Jurkat, Clone E6-1 (cell line): ENCODE results near the gene AMZ1.
"Not testable (repeated sequence)": the region's sequence is repeated elsewhere in the genome, so short reads cannot be mapped to it uniquely, and the experiment has no call there.

Experiments used
- DNase-seq: peaks from one replicate; pipeline ENCODE4 v3.0.0-alpha.2; 2011; ENCODE audit warnings: low read depth, low spot score
- H3K4me3 ChIP-seq: 2 replicates; pipeline ENCODE4 v1.5.1; 2011; ENCODE audit warnings: mild to moderate bottlenecking, low read length, control low read depth, moderate library complexity

The AMZ1 gene

DNA sequence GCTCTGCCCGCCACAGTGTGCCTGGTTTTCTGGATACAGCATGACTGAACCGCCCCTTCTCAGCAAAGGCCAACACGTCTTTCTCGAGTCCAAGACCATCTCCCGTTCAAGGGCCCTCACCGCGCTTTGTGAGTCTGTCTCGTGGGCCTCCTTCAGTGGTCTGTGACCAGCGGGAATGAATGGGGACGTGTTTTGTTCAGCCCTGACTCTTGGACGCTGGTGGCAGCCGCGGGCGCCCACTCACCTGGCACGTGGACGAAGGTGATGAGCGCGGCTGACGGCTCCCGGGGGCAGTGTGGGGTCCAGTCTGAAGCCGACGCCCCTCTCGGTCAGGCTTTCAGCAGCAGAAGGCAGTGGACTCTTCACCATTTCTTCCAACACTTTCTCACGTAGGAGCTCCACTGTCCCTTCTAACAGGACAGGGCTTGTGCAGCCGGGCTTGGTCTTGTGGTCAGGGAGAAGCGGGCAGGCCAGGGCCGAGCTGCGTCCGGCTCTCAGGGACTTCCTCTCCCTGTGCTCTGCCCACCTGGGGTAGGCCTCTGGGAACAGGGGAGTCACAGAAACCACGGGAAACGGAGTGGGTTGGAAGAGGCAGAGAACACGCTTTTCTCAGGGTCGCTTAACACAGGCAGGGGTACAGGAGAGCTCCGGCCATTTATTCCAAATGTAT, 30.4 kb downstream of the AMZ1 start:
- H3K4me3 ChIP-seq = no peak overlapping the region
- no peak for DNase-seq

DNA sequence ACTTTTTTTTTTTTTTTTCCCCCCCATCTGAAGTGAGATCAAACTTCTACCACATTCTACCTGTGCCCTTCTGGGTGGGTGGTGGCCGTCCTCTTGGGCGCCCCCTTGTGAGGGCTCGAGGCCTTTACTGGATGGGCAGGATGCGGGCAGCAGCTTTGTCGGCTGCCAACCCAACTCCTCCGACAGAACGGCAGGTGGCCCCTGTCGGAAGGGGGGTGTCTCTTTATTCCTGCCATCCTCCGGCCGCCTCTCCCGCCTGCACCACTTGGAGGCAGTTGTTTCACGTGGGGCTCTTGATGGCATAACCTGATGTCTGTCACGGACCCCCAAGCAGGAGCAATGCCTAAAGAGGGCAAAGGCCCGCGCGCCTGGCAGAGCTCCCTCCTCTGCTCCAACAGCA, 31.0 kb downstream of the AMZ1 start:
- no peak overlapping the region for H3K4me3 ChIP-seq
- DNase-seq = peak; percentile 63

DNA sequence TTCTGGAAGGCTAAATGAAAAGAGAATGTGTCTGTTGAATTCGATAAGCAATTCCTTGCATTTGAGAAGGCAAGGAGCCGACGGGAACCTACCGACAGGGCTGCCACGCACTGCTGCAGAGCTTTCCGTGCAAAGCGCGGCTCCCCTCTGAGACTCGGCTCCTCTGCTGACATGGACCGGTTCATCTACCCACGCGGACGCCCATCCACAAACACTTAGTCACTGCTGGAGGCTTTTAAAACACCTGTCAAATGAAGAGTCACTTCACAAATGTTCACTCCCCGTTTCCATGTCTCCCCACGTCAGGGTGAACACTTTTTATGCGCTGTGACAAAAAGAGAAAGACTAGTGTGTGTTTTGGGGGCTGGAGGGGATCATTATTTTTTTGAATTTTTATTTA, 32.0 kb downstream of the AMZ1 start:
- H3K4me3 ChIP-seq = no peak overlapping the region
- DNase-seq = no peak

DNA sequence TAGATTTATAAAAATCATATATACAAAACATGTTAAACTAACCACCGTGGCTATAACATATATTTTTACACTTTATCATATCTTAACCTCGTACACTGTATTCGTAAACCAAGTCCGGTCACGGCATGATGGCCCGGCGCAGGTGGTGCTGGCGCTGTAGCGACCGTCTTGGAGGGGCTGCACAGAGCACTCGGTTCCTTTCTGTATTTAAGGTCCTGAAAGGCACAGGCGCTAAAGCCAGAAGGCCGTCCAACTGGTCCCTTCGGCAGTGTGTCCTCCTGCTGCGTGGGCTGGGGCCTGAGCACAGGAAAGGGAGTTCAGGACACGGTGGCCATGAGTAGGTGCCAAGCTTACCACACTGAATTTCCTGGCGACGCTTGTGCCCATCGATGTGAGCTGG, 33.8 kb downstream of the AMZ1 start:
- DNase-seq = no peak
- H3K4me3 ChIP-seq = no peak overlapping the region

DNA sequence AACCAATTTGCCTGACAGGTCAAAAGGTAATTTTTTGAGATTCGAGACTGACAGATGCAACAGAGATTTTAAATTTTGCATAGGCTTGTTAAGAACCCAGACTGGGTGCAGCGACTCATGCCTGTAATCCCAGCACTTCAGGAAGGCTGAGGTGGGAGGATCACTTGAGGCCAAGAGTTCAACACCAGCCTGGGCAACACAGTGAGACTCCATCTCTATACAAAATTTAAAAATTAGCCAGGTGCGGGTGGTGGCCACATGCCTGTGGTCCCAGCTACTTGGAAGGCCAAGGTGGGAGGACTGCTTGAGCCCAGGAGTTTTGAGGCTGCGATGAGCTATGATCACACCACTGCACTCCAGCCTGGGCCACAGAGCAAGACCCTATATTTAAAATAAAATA, 34.6 kb downstream of the AMZ1 start:
- DNase-seq = no peak
- H3K4me3 ChIP-seq = no peak overlapping the region

DNA sequence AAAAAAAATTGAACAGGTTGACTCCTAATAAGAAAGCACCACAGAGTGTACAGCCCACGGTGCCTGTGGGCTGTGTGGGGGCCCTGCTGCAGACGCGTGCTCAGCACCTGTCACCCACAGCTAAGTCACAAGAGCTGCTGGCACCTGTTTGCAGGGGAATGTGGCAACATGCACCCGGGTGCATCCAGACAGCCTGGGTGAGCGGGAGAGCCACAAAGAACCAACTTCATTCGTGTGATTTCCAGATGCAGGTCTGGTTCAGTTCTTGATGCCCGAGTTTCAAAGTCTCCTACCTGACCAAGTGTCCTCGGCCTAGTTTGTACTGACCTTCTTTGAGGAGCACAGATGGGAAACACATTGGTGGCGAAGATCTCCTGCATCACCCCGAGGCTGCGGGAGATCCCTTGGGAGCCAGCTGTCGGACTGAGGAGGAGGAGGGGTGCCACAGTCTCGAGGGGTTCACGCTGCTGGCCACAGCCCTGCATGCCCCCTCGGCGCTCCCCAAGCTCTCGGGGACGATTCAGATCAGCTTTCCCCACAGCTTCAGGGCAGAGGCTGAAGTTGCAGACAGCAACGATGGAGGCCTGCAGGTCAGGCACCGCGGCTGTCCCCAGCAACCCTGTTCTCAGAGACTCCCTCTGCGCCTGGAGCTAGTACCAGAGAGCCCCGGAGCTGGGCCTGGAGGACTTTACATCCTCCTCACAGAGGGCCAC, 35.3 kb downstream of the AMZ1 start:
- no peak for DNase-seq
- H3K4me3 ChIP-seq = no peak overlapping the region

DNA sequence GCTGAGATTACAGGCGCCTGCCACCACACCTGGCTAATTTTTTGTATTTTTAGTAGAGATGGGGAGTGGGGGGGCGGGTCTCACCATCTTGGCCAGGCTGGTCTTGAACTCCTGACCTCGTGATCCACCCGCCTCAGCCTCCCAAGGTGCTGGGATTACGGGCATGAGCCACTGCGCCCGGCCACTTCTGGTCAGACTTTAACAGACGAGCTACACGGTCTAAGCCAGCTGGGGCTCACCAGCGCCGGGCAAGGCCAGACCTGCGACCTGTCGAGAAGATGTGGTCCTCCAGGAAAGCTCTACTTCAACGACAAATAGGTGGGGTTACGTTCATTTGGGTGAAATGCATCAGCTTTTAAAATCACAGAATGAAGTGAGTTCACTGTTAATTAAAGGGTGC, 36.0 kb downstream of the AMZ1 start:
- H3K4me3 ChIP-seq, DNase-seq: not testable (repeated sequence)

DNA sequence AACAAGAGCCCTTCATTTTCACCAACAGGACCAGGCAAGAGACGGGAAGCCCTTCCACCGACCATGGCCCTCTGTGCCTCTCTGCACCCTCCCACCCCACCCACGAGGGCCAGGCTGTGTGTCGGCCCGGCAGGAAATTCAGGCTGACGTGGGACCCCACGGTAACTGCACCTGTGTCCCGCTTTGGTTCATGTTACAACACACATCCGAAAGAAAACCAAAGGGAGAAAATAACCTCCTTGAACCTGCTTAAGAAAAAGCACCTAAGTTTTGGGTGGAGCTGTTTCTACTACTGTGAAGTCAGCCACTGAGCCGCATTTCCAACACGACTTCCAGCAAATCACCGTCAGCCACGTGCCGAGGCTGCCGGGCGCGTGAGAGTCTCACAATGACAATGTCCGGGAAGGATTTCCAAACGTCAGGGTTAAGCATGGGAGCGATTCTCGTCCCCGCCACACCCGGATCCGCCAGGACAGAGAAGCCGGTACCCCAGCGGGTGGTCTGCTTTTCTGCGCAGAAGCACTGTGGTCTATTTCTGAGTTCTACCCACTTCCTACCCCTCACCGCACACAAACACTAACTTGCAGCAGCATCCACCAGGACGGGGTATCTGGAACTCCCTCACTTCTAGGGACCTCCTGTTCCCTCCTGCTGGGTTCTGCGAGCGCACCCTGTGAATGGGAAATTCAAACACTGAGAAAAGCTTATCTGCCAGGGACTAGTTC, 36.6 kb downstream of the AMZ1 start:
- DNase-seq = no peak
- H3K4me3 ChIP-seq = no peak overlapping the region

DNA sequence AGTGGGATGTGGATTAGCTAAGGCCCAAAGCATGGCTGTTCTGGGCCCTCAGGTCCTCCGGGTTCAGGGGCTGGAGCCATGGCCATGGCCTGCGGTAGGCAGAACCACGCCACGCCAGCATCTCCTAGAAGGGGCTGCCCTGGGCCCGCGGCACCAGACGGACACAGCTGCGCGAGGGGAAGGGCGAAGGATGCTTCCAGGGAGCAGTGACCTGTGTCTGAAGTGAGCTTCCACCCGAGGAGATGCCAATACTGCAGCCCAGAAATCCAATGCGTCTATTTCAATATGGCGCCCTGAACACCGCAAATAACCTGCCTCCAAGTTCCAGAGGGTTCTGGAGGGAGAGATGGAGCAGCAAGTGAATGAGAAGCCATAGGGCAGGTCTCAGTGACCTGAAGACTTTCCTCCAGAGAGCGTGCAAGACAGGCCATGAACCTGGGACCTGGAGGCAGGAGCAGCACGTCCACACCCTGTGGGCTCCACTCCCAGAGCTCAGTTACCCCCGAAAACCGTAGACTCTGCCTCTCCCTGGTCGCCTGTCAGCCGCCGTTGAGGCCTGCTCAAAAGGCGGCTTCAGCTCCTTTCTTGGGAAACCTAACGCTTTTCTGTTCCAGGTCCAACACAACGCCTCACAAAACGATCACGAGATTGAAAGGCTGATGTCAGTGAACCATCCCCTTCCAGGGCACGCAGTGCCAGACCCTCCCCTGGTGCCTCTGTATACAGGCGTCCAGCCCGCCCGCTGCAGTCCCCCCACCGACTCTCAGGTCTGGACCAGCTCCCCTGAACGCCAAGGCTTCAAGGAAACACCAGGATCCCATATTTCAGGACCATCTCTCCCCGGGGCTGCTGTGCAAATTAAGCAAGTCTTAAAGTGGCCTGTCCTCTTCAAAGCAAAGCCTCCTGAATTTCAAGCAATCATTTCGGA, 37.4 kb downstream of the AMZ1 start:
- no peak overlapping the region for H3K4me3 ChIP-seq
- no peak for DNase-seq

DNA sequence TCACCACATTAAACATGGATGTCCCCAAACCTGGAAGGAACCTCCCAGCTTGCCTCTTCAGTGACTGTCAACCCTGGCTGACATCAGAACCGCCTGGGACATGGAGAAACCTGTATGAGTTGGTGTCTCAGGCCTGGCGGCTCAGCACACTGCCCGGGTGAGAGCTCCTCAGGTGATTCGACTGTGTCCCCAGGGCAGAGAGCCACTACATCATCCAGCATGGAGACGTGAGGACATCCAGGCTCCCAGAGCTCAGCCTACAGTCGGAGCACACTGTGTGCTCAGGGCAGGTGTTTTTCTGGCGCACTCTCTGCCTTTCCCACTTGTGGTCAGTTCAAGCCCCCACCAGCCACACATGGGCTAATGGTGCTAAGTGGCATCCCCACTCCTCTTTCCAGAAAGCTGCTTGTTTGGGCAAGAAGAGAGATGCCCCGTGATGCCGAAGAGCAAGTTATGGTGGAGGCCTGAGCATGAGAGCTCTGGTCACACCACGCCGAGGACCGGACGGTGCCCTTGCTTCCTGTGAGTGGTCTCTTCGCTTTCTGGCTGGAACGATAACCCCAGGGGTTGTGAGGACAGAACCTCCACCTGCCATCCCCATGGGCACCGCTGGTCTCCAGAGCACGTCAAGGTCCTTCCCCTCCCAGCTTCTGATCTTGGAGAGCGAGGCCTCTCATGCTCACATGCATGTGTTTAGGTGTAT, 38.5 kb downstream of the AMZ1 start:
- DNase-seq = no peak
- H3K4me3 ChIP-seq = no peak overlapping the region

DNA sequence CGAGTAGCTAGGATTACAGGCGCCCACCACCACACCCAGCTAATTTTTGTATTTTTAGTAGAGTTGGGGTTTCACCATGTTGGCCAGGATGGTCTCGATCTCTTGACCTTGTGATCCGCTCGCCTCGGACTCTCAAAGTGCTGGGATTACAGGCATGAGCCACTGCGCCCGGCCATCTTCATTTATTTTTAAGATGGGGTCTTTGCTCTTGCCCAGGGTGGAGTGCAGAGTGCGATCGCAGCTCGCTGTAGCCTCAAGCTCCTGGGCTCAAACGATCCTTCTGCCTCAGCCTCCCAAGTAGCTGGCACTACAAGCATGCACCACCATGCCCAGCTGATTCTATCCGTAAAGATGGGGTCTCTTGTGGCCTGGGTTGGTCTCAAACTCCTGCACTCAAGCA, 39.2 kb downstream of the AMZ1 start:
- DNase-seq = not testable (repeated sequence)

DNA sequence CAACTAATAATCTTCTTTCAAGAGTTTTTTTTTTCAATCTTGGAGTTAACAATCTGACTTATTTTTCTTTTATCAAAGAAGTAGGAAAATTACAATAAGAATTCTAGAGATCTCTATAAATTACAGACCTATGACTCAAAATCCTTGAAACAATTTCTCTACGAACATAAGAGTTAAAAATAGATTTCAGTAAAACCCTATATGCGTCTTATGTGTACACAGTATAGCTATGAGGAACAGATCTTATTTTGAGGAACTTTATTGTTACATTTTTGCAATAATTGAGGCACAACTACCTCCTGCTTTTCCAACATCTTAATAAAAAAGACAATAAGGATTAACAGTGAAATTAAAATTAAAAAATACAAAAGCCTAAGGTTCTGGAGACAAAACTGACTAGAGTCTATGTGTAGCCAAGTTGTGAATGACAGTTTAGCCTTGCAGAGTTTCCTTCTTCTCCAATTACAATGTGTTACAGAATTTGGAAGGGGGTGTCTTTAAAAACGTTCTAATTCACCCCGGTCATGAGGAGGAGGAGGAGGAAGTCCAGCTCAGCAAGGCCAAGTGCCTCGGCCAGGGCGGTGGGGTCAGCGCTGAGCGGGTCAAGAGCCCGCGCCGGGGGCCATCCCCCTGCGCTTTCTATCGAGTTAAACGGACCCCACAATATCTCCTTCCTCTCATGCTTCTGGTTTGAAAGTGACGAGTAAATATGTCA, 40.5 kb downstream of the AMZ1 start:
- H3K4me3 ChIP-seq = no peak overlapping the region
- no peak for DNase-seq

More for the DNA sequence above, 39.2 kb downstream of the AMZ1 start:
- not testable (repeated sequence) for H3K4me3 ChIP-seq

DNA sequence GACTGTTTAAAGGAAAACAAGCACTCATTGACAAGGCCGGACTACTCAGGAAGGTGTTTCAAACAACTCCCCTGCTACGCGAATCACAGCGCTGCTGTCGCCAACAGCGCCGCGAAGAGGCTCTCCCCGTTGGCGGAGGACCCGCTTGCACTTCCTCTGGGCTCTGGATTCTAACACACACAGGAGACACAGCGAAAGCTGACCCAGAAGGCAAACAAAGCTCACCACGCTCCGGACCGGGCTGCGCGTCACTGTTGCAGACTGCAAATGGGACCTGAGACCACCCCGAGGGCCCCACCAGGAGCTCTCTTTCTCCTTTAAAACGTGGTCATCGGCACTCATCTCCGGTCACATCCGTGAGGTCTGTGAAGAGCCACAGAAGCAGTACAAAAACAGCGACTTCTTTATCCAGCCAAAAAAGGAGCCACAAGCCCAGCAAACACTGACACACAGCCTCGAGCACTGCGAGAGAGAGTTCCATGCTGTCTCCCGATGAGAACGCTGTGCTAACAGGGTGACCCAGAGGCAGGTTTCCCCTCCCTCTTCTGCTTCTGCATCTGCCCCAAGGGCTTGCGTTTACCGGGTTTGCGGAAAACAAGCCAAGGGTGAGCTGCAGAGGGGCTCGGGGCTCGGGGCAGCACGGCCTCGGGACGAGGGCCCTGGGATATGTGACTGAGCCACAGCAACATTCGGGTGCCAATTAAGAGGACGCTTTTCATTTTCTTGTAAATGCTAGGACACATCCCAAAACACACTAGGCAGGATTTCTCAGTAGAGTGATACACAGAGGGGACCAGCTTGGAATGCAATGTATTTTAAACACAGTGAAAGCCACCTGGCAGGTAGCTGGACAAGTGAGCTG, 41.3 kb downstream of the AMZ1 start:
- no peak for DNase-seq
- no peak overlapping the region for H3K4me3 ChIP-seq

DNA sequence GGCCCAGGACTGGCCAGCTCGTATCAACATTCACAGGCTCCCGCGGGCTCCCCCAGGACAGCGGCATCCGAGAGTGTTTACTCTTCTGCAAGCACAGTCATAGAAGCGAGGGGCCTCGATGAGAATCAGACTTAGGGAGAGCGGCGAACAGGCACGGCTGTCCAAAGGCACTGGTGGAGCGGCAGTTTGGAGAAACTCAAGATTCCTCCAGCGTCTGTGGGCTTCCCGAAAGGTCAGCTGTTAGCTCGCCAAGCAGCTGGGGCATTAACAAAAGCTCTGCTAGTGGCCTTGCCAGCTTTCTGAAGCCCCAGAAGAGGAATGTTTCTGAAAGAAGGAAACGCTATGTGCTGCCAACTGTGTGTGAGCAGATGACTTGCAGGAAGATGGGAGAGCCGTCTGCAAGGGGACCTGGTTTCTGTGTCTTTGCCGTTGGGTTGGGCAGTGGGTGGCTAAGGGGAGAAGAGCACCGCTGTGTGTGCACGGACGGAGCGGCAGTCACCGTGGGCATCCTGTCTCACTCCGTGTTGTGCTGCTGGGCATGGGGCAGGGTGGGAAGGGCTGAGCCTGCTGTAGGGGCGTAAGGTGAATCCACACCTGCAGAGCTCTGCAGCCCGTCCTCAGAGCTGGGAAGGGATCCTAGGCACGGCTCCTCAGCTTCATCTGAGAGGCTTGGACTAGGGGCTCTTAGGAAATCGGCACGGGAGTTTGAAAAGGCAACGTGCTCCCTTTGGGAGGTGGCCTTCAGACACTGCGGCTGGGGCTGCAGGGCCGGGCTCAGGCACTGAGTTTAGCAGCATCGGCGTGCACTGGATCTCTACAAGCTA, 42.1 kb downstream of the AMZ1 start:
- no peak for DNase-seq
- no peak overlapping the region for H3K4me3 ChIP-seq

DNA sequence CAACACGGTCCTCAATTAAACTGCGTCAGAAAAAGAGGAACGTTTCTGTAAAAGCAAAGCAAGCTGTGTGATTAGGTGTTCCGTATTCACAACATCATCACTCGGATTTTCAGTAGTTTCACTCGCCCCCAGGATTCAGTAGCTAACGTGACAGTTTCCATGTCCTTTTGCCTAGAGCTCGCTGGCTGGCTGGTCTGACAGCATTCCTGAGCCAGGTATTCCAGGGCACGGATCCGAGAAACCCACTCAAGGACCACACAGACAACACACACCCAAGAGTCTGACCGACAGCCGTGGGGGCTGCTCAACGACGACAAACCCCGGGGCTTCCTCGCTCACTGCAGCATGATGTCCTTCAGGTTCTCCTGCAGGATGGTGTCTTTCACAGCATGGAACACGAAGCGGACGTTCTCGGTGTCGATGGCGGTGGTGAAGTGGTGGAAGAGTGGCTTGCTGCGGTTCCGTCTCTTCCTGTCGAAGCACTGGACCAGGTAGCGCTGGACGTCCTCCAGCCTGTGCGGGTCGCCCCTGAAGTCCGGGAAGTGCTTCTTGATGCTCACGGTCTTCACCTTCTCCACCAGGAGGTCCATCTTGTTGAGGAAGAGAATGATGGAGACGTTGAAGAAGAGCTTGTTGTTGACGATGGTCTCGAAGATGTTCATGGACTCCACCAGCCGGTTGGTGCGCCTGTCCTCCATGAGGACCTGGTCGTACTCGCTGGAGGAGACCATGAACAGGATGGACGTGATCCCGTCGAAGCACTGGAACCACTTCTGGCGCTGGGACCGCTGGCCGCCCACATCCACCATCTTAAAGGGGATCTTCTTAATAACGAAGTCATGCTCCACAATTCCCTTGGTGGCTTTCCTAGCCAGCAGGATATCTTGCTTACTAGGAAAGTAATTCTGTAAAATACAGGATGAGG, 43.1 kb downstream of the AMZ1 start:
- H3K4me3 ChIP-seq = no peak overlapping the region
- DNase-seq = no peak

DNA sequence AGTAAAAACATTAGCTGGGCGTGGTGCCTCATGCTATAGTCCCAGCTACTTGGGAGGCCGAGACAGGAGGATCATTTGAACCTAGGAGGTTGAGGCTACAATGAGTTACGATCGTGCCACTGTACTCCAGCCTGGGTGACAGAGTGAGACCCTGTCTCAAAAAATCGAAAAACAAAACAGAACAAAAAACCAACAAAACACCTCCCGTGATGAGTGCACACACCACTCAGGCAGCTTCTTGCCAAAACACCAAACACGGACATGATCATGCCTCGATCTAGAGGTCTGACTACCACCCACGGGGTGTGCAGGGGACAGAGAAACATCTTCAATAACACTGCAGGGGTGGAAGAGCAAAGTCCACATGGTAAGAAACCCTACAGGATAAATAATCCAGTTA, 44.4 kb downstream of the AMZ1 start:
- no peak overlapping the region for H3K4me3 ChIP-seq
- no peak for DNase-seq
